SIG-M5 treated with dmso at 0.1 percent for 504 hours (cell line): ENCODE results near the gene ZFYVE21.

ENCODE experiments used
- DNase-seq: peaks from one replicate; lab custom pipeline; 2025; ENCODE audit not compliant: unreplicated experiment; lab: John Stamatoyannopoulos, UW

Gene ZFYVE21

DNA sequence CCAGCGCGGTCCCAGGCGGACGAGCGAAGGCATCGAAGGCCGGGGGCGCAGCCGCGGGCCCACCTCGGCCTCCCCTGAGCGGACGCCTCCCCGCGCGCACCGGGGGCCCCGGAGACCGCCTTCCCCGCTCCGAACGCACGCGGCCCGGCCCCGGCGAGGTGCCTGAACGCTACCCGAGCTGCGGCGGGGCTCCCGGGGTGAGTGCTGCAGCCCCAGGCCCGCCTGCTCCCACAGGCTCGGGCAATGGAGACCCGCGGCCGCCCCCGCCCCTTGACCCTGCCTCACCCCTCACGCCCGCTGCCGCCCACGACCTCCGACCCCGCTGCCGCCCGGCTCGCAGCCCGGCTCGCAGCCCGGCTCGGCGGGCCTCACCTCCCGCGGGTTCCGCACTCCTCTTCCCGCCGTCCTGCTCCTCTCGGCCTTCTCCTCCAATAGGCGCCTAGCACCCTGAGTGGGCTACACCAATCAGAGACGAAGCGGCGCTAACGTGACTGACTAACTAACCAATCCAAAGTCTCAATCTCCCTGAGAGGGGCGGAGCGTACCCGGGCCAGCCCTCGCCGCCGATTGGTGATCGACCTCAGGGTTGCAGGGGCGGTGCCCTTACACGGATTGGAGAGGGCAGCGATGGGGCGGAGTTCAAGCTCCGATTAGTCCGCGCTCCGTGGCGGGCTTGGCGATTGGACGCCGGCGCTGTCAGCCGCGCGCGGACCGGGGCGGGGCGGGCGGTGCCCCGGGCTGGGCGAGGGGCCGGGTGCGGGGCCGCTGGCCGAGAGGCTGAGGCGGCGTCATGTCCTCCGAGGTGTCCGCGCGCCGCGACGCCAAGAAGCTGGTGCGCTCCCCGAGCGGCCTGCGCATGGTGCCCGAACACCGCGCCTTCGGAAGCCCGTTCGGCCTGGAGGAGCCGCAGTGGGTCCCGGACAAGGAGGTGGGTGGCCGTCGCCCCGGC is at the start of gene ZFYVE21, which contains the start of gene XRCC3:
ZFYVE21 (plus strand) TSS at position 759 of the 949 bp plus-strand sequence; CDS start at position 791, 32 bp downstream.
XRCC3 (minus strand) TSS at position 400 of the 949 bp plus-strand sequence. CDS start 4,364 bp downstream, outside the sequence.
- DNase-seq, result peak; percentile 99

DNA sequence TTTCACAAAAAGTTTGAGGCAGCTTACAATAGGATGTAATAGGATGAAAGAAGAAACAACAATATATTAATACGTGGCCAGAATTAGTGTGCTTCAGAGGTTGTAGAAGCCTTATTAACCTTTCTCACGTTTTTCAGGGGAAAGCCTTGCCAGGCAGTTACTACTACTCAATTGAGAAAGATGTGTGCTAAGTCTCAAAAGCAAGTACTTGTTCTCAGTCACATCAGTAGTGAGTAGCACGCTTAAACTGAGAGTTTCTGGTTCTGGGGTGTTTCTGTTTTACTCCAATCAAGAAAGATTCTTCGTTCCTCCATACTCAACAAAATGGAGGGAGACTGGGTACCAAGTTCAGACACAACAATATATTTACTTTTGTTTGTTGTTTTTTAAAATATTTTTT is 47.9 kb upstream of the ZFYVE21 start:
- DNase-seq, result no peak

DNA sequence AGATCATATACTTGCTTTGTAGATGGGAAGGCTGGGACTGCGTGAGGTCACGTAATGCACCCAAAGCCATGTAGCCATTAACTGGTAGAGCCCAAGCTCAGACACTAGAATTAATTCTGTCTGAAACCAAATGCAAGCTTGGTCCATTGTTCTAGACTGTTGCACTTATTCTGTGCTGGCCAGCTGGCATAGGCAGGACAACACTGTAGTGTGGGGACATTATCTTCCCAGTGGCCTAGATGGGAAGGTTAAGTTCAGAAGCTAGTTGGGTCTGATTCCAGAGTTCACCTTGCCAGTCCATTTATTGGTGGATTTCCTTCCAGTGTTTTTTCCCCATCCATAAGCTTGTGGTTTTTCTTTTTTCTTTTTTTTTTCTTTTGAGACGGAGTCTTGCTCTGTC is 47.5 kb upstream of the ZFYVE21 start:
- DNase-seq, result no peak

DNA sequence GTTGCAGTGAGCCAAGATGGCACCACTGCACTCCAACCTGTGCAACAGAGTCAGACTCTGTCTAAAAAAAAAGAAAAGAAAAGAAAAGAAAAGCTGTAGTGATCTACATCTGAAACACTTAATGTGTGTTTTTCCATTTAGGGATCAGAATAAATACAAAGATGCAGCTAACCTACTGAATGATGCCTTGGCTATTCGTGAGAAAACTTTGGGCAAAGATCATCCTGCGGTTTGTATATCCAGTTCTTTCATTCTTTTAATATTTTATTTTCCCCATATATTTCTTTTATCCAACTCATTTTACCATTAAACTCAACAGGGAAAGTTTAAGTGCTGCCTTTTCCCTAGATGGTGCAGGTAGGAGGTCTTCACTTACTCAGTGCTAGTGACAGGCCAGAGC is 46.2 kb upstream of the ZFYVE21 start:
- DNase-seq, result no peak

DNA sequence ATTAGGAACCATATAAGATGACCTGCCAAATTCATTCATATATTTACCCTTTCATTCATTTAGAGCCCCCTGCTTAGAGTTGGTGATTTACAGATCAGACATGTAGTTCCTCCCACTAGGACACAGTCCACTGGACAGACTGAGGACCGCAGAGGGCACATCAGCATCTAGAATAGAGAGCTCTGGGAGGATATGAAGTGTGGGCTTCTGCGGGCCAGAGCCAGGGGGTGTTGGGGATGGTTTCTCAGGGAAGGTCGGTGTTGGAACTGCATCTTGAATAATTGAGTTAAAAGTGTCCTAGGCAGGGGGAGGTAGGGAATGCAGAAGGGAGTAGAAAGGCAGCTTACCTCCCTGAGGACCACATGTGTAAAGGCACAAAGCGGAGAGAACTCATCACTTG is 43.7 kb upstream of the ZFYVE21 start:
- DNase-seq, result no peak

DNA sequence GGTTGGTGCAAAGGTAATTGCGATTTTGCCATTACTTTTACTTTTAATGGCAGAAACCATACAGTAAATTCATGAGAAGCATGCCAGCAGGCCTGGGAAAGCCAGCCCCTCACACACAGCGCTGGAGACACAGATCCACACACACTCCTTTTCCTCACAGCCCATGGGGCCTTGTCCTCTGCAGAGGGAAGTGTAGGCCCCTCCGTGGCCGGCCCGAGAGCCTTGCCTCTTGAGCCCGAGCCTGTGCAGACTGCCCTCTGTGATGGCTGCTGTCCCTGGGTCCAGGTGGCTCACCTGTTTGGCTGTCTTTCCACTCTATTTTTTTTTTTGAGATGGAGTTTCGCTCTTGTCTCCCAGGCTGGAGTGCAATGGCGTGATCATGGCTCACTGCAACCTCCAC is 39.7 kb upstream of the ZFYVE21 start:
- no peak for DNase-seq

DNA sequence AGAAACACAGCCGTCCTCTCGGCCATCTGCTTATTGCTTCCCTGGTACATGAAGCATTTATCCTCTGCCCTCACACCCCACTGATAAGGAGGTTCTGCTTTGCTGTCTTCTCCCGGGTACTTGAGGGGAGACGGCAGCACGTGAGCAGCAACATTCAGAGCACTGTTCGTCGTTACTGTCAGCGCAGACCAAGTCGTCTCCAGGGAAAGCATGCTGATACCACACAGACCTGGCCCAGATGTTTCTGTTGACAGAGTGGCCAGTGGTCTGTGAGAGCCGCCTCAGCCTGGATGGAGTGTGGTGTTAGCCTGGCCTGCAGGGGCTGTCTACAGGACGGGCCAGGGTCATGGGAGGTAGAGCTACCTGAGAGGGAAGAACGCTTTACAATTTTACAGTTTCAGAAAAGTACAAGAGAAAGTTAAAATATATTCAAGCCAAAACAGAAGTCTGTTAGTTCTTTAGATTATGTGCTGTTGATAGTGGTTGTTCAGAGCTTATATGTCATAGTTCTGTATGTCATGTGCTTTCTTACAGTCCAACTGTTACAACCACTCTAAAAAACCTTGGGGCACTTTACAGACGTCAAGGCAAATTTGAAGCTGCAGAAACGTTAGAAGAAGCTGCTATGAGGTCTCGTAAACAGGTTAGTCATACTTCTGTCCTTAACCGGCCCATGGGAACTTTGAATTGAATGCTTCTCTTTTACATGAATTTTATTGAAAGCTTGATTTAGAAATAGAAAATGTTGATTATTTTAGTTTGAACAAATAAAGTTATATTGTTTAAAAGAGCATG is 38.5 kb upstream of the ZFYVE21 start:
- DNase-seq, result no peak

GRCh38 chr14:103679351-103679750 is 36.3 kb upstream of the ZFYVE21 start:
- DNase-seq, result peak; percentile 56

- no peak for DNase-seq
Observed at GRCh38 chr14:103680491-103681231, 34.9 kb upstream of the ZFYVE21 start.

DNA sequence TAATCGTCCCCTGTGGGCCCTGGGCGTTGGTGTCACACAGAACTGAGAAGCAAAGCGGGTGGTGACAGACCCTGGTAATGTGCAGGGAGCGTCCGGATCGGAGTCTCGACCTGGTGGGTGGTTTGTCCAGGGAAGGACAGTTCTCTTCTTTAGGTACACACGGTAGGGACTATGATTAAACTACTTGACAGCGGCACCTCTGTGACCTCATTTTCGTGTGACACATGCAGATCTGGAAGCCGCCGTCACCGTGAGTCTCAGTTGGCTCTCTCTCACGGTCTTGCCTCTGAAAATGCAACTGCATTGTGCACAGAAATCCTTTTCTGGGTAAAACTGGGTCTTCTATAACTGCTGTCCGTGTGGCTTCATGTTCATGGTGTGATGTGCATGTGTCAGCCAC is 32.5 kb upstream of the ZFYVE21 start:
- DNase-seq, result no peak

GRCh38 chr14:103684471-103684870 is 31.1 kb upstream of the ZFYVE21 start:
- DNase-seq, result no peak

DNA sequence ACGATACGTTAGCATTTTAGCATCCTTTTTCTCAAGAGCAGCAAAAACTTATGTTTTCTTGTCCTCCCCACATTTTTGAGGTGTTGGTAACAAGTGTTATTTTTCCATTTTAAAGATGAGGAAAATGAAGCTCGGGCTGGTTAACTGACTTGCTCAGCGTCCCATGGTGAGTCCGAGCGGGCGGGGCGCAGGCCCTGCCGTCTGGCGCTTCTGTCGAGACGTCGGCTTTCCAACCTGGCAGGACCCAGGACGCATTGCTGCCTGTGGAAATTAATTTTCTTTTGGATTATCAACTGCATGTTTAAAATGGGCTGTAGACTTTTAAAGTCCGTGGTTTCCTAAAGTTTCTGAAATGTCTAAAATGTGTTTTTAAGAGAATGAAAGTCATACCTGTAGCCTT is 30.7 kb upstream of the ZFYVE21 start:
- no peak for DNase-seq

DNA sequence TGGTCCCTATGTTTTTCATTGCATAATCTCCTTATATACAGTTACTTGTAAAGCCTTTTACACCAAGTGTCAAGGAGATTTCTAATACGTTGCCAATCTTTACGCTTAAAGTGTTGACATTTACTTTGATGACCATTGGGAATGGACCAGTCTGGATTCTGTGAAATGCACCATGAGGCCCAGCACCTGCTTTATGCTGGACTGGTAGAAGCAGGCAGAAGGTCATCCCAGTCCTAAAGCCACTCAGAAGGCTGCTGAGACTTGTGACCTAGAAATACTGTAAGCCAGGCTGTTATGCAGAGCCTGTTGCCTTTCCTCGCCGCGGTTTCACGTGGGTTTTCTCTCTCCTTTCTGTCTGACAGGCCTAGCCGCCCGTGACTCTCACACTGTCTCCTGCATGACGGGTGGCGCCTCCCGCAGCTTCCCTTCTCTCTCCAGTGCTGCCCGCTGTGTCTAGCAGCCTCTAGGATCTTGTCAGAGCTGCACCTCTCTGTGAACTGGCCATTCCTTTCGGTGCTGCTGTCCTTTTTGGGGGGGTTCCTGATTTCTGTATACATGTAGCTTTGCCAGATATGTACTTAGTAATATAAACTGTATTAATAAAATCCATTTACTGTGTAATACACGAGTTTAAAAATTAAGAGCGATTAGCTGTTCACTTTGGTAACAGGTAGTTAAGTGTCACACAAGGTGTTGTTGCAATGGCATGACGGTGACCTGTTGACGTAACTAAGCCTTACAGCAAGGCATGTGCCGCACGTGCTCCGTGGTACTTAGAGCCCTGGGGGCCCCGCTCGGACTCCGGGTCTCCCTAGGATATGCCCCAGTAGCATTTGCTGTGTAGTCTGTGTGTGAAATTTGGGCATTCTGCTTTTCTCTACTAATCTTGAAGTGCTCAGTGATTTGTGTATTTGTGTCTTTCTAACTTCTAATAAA is 30.1 kb upstream of the ZFYVE21 start:
- DNase-seq, result no peak

DNA sequence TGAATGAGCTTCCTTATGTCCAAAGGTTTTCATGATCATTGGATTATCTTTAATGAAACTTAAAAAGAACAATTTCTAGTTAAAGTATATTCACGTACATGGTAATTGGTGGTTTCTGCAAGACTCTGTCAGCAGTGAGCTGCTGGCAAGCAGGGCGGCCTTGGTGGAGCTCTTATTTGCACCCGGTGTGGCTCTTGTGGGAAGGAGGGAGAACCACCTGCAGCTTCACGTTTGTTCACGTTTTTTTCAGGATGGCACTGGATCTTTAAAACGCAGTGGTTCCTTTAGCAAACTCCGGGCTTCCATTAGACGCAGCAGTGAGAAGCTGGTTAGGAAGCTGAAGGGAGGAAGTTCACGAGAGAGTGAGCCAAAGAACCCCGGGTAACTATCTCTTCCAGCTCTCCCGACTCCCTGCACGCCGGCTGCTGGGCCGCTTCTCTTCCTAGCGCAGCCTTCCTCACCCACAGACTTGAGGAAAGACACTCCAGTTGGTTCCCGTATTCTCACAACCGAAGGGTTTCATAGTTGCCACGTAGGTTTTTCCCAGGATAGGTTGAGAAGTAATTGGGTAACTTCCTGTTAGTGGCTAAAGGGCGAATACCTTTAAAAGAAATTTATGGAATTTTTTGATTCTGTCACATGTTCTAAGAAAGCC is 28.7 kb upstream of the ZFYVE21 start:
- DNase-seq, result no peak

- DNase-seq, result no peak
Observed at GRCh38 chr14:103687712-103688111, 27.9 kb upstream of the ZFYVE21 start.

DNA sequence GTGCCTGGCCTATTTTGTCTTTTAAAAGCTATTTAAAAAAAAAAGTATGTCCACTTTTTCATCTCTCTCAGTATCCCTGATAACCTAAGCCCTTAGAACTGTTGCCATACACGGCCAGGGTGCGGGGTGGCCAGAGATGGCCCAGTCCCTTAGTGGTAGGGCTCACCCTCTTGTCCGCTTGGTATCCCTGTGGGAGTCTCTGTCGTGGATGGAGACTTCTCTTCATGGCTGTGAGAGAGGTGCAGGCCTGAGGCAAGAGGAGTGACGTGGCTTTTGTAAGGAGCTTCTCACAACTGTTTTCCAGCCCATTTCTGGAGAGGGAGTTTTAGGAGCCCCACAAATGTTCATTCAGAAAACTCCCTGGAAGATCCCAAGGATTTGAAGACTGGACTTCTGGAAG is 27.2 kb upstream of the ZFYVE21 start:
- DNase-seq, result no peak

GRCh38 chr14:103688906-103689902 is 26.4 kb upstream of the ZFYVE21 start:
- no peak for DNase-seq

DNA sequence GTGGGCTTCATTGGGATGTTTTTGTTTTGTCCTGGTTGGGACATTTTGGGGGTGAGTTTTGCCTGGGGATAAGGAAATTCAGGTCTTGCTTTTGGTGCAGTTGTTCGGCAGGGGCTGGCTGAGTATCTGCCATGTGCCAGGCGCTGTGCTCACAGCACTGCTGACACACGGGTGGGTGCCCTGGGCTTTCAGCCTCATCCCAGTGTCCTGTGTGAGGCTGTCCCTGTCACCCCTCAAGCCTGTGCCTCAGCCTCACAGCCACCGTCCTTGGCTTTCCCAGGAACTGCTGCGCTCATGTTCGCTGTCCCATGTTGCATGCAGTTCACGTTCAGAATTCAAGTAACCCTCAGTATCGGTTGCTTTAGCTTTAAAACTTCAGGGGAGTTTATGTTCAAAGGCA is 25.3 kb upstream of the ZFYVE21 start:
- no peak for DNase-seq
